Measurements from ENCODE around the gene ADK.

DNA sequence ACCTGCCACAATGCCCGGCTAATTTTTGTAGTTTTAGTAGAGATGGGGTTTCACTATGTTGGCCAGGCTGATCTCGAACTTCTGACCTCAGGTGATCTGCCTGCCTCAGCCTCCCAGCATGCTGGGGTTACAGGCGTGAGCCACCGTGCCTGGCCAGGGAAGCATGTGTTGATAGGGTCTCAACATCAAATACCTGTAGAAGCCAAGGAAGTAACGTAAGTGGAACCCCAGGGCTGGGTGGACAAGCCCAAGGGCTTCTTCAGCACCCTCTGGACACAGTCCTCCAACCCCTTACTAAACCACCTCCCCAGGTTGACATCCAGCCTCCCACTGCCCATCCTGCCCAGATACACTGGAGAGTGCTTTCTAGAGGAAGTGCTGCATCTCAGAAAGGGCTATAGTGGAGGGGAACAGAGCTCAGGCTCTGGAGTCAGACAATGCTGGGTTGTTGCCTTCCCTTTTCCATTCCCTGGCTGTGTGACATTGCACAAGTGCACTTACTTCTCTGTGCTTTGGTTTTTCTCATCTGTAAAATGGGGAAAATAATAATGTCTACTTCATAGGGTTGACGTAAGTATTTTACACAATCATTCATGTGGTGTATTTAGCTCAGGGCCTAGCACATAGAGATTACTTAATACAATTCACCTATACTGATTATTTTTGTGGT, 601.5 kb downstream of the ADK start:
- TF ChIP-seq POLR2A (IDR thresholded peaks at IDR 0.05), result no peak
- TF ChIP-seq, protein P1, sequence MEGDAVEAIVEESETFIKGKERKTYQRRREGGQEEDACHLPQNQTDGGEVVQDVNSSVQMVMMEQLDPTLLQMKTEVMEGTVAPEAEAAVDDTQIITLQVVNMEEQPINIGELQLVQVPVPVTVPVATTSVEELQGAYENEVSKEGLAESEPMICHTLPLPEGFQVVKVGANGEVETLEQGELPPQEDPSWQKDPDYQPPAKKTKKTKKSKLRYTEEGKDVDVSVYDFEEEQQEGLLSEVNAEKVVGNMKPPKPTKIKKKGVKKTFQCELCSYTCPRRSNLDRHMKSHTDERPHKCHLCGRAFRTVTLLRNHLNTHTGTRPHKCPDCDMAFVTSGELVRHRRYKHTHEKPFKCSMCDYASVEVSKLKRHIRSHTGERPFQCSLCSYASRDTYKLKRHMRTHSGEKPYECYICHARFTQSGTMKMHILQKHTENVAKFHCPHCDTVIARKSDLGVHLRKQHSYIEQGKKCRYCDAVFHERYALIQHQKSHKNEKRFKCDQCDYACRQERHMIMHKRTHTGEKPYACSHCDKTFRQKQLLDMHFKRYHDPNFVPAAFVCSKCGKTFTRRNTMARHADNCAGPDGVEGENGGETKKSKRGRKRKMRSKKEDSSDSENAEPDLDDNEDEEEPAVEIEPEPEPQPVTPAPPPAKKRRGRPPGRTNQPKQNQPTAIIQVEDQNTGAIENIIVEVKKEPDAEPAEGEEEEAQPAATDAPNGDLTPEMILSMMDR (IDR thresholded peaks at IDR 0.05), result no peak
- no peak for TF ChIP-seq POLR2AphosphoS5 (IDR thresholded peaks at IDR 0.05)
- TF ChIP-seq EP300 (IDR thresholded peaks at IDR 0.05), result no peak

All from gastroesophageal sphincter (tissue), 3 donors.